ENCODE results near the gene DSN1.

Gene DSN1

GRCh38 chr20:36761125-36761524 is 12.4 kb downstream of the DSN1 start:
- Histone ChIP-seq H3K36me3 (ENCODE audit: control insufficient read depth in 5 of 5, insufficient read depth in 5 of 5, low read length in 5 of 5) (peaks cover 0 to 10% (median 0%) of the 10 kb centered on the region in 5 donors), H3K27ac (ENCODE audit: low read depth, low read length) (no peak overlapping the region), H3K27me3 (ENCODE audit: control insufficient read depth in 5 of 5, insufficient read depth in 4 of 5, low read length in 5 of 5) (no peaks in the 10 kb centered on the region), H3K9me3 (ENCODE audit: control insufficient read depth in 5 of 5, low read length in 5 of 5) (no peaks in the 10 kb centered on the region), H3K4me1 (ENCODE audit: control insufficient read depth in 5 of 5, insufficient read depth in 5 of 5, low read length in 5 of 5) (peaks cover 0 to 16% (median 0%) of the 10 kb centered on the region in 5 donors), H3K4me3 (ENCODE audit: low read depth in 1 of 5, low read length in 5 of 5) (no peak overlapping the region), H3K9ac (ENCODE audit: low read length in 5 of 5) (no peak overlapping the region)

GRCh38 chr20:36760647-36761046 is 12.9 kb downstream of the DSN1 start:
- H3K36me3 ChIP-seq (ENCODE audit: control insufficient read depth in 5 of 5, insufficient read depth in 5 of 5, low read length in 5 of 5): peaks cover 0 to 10% (median 0%) of the 10 kb centered on the region in 5 donors
- H3K9me3 ChIP-seq (ENCODE audit: control insufficient read depth in 5 of 5, low read length in 5 of 5): no peaks in the 10 kb centered on the region
- no peak overlapping the region for H3K27ac ChIP-seq (ENCODE audit: low read depth, low read length)
- peaks cover 0 to 16% (median 0%) of the 10 kb centered on the region in 5 donors for H3K4me1 ChIP-seq (ENCODE audit: control insufficient read depth in 5 of 5, insufficient read depth in 5 of 5, low read length in 5 of 5)
- no peak overlapping the region for H3K4me3 ChIP-seq (ENCODE audit: low read depth in 1 of 5, low read length in 5 of 5)
- H3K27me3 ChIP-seq (ENCODE audit: control insufficient read depth in 5 of 5, insufficient read depth in 4 of 5, low read length in 5 of 5): no peaks in the 10 kb centered on the region
- H3K9ac ChIP-seq (ENCODE audit: low read length in 5 of 5): no peak overlapping the region

DNA sequence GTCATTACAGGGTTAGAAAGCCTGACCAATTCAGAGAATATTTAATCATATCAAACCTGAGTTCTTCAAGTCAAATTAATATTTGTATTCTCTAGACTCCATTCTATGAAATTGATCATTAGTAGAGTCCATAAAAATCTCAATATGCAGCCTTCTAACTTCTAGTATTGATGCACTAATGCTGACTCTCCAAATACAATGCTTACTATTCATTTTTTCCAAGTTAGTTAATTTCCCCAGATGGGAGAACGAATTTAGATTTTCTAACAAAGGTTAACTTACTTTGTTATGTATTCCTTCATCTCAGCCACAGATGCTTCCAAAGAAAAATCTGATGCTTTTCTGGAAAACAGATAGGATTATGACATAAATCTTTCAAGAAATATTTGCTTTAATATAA is 15.3 kb downstream of the DSN1 start:
- Histone ChIP-seq H3K4me3 (ENCODE audit: low read depth in 1 of 5, low read length in 5 of 5) (no peak overlapping the region), H3K27ac (ENCODE audit: low read depth, low read length) (peak overlapping the region; percentile 71), H3K36me3 (ENCODE audit: control insufficient read depth in 5 of 5, insufficient read depth in 5 of 5, low read length in 5 of 5) (peaks cover 0 to 20% (median 5%) of the 10 kb centered on the region in 5 donors), H3K27me3 (ENCODE audit: control insufficient read depth in 5 of 5, insufficient read depth in 4 of 5, low read length in 5 of 5) (no peaks in the 10 kb centered on the region), H3K9me3 (ENCODE audit: control insufficient read depth in 5 of 5, low read length in 5 of 5) (no peaks in the 10 kb centered on the region), H3K4me1 (ENCODE audit: control insufficient read depth in 5 of 5, insufficient read depth in 5 of 5, low read length in 5 of 5) (peaks cover 0 to 17% (median 0%) of the 10 kb centered on the region in 5 donors), H3K9ac (ENCODE audit: low read length in 5 of 5) (peak overlapping the region in 1 of 5 donors; percentile 7)

DNA sequence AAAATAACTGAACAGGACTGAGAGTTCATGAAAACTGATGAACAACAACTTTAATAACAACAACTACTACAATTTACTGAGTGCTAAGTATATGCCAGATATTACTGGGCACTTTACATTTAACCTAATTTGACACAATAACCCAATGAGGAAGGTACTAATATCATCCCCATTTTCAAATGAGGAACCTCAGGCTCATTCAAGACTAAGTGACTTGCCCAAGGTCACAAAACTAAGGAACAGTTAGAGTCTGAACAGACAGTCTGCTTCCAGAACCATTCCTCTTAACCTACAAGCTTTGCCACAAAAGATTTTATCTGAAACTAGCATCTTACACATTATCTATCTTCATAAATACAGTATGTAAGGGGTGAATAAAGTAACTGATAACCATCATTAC is 17.1 kb downstream of the DSN1 start:
- H3K9ac ChIP-seq (ENCODE audit: low read length in 5 of 5): no peak overlapping the region
- peaks cover 0 to 33% (median 15%) of the 10 kb centered on the region in 5 donors for H3K36me3 ChIP-seq (ENCODE audit: control insufficient read depth in 5 of 5, insufficient read depth in 5 of 5, low read length in 5 of 5)
- peaks cover 0 to 17% (median 0%) of the 10 kb centered on the region in 5 donors for H3K4me1 ChIP-seq (ENCODE audit: control insufficient read depth in 5 of 5, insufficient read depth in 5 of 5, low read length in 5 of 5)
- H3K9me3 ChIP-seq (ENCODE audit: control insufficient read depth in 5 of 5, low read length in 5 of 5): no peaks in the 10 kb centered on the region
- H3K4me3 ChIP-seq (ENCODE audit: low read depth in 1 of 5, low read length in 5 of 5): no peak overlapping the region
- no peaks in the 10 kb centered on the region for H3K27me3 ChIP-seq (ENCODE audit: control insufficient read depth in 5 of 5, insufficient read depth in 4 of 5, low read length in 5 of 5)
- H3K27ac ChIP-seq (ENCODE audit: low read depth, low read length): peak overlapping the region; percentile 71

DNA sequence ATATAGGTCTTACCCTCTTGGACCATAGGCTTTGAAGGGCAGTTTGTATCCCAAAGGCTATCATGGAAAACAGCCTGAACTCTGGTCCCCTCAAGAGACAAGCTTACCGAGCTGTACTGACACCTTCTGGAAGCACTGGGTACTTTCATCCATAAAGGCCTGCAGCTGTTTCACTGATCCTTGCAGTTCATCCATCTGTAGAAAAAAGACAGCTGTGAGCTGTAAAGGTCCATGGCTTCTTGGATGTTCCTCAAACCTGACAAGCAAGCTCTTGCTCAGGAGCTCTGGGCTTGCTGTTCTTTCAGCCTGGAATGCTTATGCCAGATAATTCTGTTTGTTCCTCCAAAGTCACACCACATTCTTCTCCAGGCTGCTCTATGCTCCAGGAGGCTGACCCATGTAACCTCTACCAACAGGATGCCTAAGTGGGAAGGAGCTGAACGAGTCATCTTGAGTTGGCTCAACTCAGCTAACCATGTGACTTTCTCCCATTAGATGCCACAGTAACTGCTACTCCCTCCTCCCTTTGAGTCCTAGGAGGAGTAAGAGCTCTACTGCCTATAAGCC is 18.8 kb downstream of the DSN1 start:
- H3K36me3 ChIP-seq (ENCODE audit: control insufficient read depth in 5 of 5, insufficient read depth in 5 of 5, low read length in 5 of 5): peaks cover 0 to 34% (median 15%) of the 10 kb centered on the region in 5 donors
- no peak overlapping the region for H3K27ac ChIP-seq (ENCODE audit: low read depth, low read length)
- H3K9ac ChIP-seq (ENCODE audit: low read length in 5 of 5): no peak overlapping the region
- H3K4me3 ChIP-seq (ENCODE audit: low read depth in 1 of 5, low read length in 5 of 5): no peak overlapping the region
- H3K4me1 ChIP-seq (ENCODE audit: control insufficient read depth in 5 of 5, insufficient read depth in 5 of 5, low read length in 5 of 5): peaks cover 0 to 17% (median 0%) of the 10 kb centered on the region in 5 donors
- no peaks in the 10 kb centered on the region for H3K27me3 ChIP-seq (ENCODE audit: control insufficient read depth in 5 of 5, insufficient read depth in 4 of 5, low read length in 5 of 5)
- H3K9me3 ChIP-seq (ENCODE audit: control insufficient read depth in 5 of 5, low read length in 5 of 5): no peaks in the 10 kb centered on the region

DNA sequence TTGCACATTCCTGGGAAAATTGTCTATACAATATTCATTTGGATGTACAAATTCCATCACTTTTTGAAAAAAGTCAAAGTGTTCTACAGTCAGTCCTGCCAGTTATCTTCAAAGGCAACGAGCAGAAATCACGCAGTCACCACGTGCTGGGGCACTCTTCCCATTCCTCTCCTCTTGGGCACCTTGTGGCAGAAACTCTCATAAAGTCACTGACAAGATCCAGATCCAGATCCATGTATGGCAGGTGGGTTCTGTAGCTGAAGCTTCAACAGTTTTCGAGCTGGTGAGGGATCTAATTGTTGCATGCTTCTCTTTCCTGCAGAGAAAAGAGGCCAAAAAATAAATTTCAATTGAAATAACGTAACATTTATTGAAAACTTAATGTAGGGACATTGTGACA is 21.0 kb downstream of the DSN1 start:
- Histone ChIP-seq H3K27ac (ENCODE audit: low read depth, low read length) (no peak overlapping the region), H3K4me1 (ENCODE audit: control insufficient read depth in 5 of 5, insufficient read depth in 5 of 5, low read length in 5 of 5) (peaks cover 0 to 15% (median 0%) of the 10 kb centered on the region in 5 donors), H3K27me3 (ENCODE audit: control insufficient read depth in 5 of 5, insufficient read depth in 4 of 5, low read length in 5 of 5) (no peaks in the 10 kb centered on the region), H3K36me3 (ENCODE audit: control insufficient read depth in 5 of 5, insufficient read depth in 5 of 5, low read length in 5 of 5) (peaks cover 0 to 32% (median 15%) of the 10 kb centered on the region in 5 donors), H3K9me3 (ENCODE audit: control insufficient read depth in 5 of 5, low read length in 5 of 5) (no peaks in the 10 kb centered on the region), H3K4me3 (ENCODE audit: low read depth in 1 of 5, low read length in 5 of 5) (no peak overlapping the region), H3K9ac (ENCODE audit: low read length in 5 of 5) (no peak overlapping the region)

- Histone ChIP-seq H3K27ac (ENCODE audit: low read depth, low read length) (peak within 1 kb of the TSS; percentile 50), H3K9me3 (ENCODE audit: control insufficient read depth in 5 of 5, low read length in 5 of 5) (no peaks in the 10 kb centered on the region), H3K4me1 (ENCODE audit: control insufficient read depth in 5 of 5, insufficient read depth in 5 of 5, low read length in 5 of 5) (peaks cover 3 to 20% (median 19%) of the 10 kb centered on the region in 5 donors)
Measured at GRCh38 chr20:36745927-36746659, 27.5 kb downstream of the DSN1 start, which contains the start of gene NDRG3. NDRG3 (minus strand) TSS chr20:36746090; CDS start chr20:36721735, 24,355 bp downstream.

DNA sequence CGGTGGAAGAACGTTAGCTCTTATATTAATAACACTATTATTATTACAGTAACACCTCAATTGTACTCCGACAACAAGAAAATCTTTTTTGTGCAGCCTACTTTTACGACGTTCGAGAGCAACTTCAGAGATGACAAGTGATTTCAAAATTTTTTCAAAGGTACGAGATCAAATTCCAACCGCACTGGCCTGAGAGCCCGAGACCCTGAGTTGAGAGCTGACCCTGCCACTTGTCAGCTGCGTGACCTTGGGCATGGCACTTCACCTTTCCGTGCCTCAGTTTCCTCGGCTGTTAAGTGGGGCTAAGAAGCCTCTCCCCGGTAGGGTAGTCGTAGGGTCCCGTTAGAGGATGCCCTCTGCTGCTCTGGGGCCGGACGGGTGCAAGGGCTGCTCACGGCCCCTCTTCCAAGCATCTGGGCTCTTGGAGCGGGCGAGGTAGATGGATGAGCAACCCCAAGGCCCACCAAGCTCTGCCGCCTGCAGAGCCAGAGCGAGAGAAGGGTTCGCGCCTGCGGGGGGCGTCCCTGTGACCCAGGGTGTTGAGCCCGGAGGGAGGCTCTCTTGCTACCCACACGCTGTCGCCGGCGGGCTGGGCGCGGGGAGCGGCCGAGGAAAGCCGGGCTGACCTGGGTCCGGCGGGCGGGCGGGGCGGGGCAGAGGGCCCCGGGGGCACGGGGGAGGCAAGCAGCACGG is 28.2 kb downstream of the DSN1 start:
- Histone ChIP-seq H3K36me3 (ENCODE audit: control insufficient read depth in 5 of 5, insufficient read depth in 5 of 5, low read length in 5 of 5) (no peaks in the 10 kb centered on the region), H3K4me1 (ENCODE audit: control insufficient read depth in 5 of 5, insufficient read depth in 5 of 5, low read length in 5 of 5) (peaks cover 3 to 20% (median 19%) of the 10 kb centered on the region in 5 donors), H3K27ac (ENCODE audit: low read depth, low read length) (no peak overlapping the region), H3K4me3 (ENCODE audit: low read depth in 1 of 5, low read length in 5 of 5) (peak overlapping the region; percentile 68 to 87 (median 82)), H3K27me3 (ENCODE audit: control insufficient read depth in 5 of 5, insufficient read depth in 4 of 5, low read length in 5 of 5) (no peaks in the 10 kb centered on the region), H3K9me3 (ENCODE audit: control insufficient read depth in 5 of 5, low read length in 5 of 5) (no peaks in the 10 kb centered on the region), H3K9ac (ENCODE audit: low read length in 5 of 5) (peak overlapping the region in 4 of 5 donors; percentile 33 to 80 (median 71))

More at GRCh38 chr20:36745927-36746659, 27.5 kb downstream of the DSN1 start, which contains the start of gene NDRG3:
- peak within 1 kb of the TSS; percentile 33 to 80 (median 75) for H3K9ac ChIP-seq (ENCODE audit: low read length in 5 of 5)
- no peaks in the 10 kb centered on the region for H3K36me3 ChIP-seq (ENCODE audit: control insufficient read depth in 5 of 5, insufficient read depth in 5 of 5, low read length in 5 of 5)
- no peaks in the 10 kb centered on the region for H3K27me3 ChIP-seq (ENCODE audit: control insufficient read depth in 5 of 5, insufficient read depth in 4 of 5, low read length in 5 of 5)
- H3K4me3 ChIP-seq (ENCODE audit: low read depth in 1 of 5, low read length in 5 of 5): peak within 1 kb of the TSS; percentile 76 to 90 (median 82)

DNA sequence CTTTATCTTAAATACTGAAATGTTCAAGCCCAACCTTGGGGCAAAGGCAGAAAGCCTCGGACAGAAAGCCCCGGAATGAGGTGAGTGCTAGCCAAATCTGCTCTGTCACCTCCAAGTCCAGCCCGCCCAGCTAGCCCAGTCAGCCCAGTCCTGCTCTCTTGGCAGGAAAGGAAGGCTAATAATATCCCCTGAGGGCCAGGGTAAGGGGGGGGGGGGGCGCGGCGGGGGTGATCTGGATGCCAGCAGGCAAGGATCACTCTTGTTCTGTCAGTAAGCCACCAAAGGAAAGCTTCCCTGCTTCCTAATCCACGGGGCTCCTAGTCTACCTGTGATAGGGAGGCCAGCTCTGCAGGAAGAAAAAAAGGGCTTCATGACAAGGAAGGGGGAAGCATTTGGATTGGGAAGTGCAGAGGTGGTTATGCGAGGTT is 28.8 kb downstream of the DSN1 start:
- no peaks in the 10 kb centered on the region for H3K27me3 ChIP-seq (ENCODE audit: control insufficient read depth in 5 of 5, insufficient read depth in 4 of 5, low read length in 5 of 5)
- no peaks in the 10 kb centered on the region for H3K9me3 ChIP-seq (ENCODE audit: control insufficient read depth in 5 of 5, low read length in 5 of 5)
- no peaks in the 10 kb centered on the region for H3K36me3 ChIP-seq (ENCODE audit: control insufficient read depth in 5 of 5, insufficient read depth in 5 of 5, low read length in 5 of 5)
- H3K9ac ChIP-seq (ENCODE audit: low read length in 5 of 5): peak overlapping the region in 3 of 5 donors; percentile 33 to 80 (median 63)
- peak overlapping the region; percentile 68 to 87 (median 82) for H3K4me3 ChIP-seq (ENCODE audit: low read depth in 1 of 5, low read length in 5 of 5)
- peak overlapping the region; percentile 30 for H3K27ac ChIP-seq (ENCODE audit: low read depth, low read length)
- H3K4me1 ChIP-seq (ENCODE audit: control insufficient read depth in 5 of 5, insufficient read depth in 5 of 5, low read length in 5 of 5): peaks cover 3 to 20% (median 19%) of the 10 kb centered on the region in 5 donors

All from subcutaneous abdominal adipose tissue (tissue), 5 donors.